GM21737 (cell line): ENCODE results near the gene KLHL10.
"Not testable (repeated sequence)": the region's sequence is repeated elsewhere in the genome, so short reads cannot be mapped to it uniquely, and the experiment has no call there.

Experiments used
- ATAC-seq: cut with Tn5 transposase; IDR thresholded peaks from one replicate; pipeline ENCODE4 v1.9.1; 2021; ENCODE audit warnings: mild to moderate bottlenecking, moderate library complexity; ENCODE audit not compliant: unreplicated experiment

KLHL10 gene

DNA sequence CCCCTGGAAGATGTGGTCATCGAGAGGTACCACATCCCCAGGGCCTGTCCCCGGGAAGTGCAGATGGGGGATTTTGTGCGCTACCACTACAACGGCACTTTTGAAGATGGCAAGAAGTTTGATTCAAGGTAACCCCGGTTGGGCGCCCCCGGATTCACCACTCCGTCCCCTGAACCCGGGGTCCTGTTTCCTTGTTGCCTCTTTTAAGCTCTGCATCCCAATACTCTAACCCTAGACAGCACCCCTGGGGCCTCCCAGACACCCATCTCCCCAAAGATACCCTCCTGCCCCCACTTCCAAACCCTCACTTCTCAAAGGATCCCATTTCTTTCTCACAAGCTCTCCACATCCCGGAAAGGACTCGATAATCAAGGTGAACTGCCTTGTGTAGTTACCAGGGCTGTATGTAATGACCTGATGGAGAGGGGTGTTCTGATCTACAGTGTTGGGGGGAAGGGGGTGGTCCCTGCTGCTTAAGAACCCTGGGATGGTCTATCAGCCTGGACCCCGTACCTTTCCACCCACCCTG, 24.4 kb upstream of the KLHL10 start:
- no peak for ATAC-seq

DNA sequence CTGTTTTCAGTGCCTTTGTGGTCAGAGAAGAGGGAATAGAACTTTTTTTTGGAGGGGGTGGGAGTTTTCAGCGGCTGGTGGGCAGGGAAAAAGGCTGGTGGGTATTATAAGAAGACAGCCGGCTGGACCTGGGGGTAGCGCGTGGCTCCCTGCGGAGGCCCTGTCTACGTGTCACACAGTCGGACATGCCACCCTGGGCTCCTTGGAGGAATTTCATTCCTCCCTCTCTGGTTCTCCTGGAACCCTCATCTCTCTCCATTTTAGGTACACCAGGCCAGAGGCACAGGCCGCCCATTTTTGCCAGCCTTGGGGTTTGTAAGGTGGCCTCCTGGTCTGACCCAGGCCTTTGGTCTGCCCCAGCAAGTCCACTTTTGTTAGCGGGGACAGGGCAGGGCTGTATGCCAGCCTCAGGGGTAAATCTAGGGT, 23.9 kb upstream of the KLHL10 start:
- no peak for ATAC-seq

DNA sequence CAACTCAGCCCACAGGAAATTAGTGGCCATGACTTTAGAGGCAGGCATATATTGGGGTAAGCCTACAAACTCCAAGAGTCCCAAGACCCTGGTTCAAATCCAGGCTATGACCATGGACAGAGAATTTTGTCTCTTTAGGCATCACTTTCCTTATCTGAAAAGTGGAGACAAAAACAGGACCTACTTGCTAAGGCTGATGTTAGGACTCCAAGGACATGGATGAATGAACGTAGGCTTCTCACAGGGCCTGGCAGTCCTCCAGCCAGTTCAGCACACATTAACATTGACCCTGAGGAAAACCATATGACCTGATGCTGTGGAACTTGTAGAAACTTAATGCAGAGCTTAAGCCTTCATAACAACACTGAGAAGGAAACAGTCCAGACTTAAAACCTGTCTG, 23.4 kb upstream of the KLHL10 start:
- ATAC-seq = no peak

DNA sequence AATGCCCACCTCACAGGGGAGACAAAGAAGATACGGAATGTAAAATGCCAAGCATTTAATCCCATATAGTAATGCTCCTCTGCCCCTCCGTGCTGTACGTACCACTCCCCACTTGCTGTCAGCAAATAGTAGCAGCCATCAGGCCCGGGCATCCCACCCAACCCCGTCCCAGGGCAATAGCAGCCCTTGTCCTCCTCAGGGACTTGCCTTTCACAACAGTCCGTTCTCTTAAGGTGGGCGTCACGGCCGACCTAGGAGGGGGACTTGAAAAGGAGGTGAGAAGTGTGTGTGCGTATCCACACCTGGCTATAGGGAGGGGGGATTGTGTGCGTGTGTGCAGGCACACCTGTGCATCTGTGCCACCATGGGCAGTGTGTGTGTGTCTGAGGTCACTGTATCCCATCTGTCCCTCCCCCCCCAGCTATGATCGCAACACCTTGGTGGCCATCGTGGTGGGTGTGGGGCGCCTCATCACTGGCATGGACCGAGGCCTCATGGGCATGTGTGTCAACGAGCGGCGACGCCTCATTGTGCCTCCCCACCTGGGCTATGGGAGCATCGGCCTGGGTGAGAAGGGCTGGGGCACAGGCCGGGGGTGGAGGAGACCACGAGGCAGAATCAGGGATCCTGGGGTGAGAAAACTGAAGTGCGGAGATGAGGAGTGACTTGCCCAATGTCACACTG, 20.8 kb upstream of the KLHL10 start:
- no peak for ATAC-seq

DNA sequence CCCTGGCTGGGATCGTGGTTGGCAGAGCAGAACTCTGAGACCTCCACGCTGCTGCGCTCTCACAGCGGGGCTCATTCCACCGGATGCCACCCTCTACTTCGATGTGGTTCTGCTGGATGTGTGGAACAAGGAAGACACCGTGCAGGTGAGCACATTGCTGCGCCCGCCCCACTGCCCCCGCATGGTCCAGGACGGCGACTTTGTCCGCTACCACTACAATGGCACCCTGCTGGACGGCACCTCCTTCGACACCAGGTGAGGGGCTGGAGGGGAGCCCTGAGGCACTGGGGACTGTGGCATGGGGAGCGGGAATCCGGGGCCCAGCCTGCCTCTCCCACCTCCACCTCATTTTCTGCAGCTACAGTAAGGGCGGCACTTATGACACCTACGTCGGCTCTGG, 19.6 kb upstream of the KLHL10 start:
- ATAC-seq = no peak

DNA sequence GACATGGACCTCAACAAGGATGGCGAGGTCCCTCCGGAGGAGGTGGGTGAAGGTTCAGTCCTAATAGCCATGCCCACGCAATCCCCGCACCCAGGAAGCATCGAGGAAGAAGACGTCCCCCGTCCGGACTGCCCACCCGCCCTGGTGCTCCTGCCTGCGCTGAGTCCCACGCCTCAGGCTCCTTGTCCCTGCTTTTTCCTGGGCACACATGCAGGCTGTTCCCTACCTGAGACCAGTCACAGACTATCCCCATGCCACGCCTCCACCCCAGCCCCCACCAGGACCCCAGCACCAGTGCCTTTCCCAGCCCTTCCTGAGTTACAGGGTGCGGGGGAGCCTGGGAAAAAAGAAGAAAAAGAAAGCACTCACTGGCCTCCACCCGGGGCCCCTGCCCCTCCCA, 15.8 kb upstream of the KLHL10 start:
- no peak for ATAC-seq

DNA sequence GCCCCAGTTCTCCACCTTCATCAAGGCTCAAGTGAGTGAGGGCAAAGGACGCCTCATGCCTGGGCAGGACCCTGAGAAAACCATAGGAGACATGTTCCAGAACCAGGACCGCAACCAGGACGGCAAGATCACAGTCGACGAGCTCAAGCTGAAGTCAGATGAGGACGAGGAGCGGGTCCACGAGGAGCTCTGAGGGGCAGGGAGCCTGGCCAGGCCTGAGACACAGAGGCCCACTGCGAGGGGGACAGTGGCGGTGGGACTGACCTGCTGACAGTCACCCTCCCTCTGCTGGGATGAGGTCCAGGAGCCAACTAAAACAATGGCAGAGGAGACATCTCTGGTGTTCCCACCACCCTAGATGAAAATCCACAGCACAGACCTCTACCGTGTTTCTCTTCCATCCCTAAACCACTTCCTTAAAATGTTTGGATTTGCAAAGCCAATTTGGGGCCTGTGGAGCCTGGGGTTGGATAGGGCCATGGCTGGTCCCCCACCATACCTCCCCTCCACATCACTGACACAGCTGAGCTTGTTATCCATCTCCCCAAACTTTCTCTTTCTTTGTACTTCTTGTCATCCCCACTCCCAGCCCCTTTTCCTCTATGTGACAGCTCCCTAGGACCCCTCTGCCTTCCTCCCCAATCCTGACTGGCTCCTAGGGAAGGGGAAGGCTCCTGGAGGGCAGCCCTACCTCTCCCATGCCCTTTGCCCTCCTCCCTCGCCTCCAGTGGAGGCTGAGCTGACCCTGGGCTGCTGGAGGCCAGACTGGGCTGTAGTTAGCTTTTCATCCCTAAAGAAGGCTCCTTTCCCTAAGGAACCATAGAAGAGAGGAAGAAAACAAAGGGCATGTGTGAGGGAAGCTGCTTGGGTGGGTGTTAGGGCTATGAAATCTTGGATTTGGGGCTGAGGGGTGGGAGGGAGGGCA, 15.1 kb upstream of the KLHL10 start:
- ATAC-seq = no peak

DNA sequence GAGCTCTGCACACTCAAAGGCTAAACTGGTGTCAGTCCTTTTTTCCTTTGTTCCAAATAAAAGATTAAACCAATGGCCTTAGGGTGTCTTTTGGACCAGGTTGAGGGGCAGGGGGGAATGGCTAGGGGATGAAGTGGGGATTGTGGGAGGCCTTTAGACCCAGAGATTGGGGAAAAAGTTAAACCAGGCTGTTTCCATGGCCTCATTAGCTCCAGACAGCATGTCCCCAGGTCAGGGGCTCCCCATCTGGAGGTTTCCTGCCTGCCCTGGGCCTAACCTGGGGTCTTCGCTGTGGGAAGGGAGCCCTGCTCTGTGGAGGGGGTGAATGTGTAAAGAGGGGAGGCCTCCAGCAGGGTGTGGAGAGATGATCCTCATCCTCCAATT, 14.5 kb upstream of the KLHL10 start:
- no peak for ATAC-seq

DNA sequence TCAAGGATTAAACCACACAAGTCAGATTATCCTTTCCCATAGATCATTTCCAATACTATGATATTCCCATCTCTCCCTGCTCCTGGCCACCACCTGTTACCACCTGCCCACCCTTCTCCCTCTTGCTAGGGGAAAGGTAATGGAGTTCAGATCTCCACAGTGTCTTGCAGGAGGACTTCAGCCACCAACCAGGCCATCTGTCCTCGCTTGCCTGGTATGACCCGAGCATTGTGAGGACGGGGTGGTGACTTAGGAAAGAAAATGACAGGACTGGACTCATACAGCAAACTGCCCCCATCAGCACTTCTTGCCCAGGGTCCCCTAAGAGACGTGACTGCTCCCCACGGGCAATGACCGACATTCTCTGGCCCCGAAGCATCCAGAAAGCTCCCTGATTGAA, 14.0 kb upstream of the KLHL10 start:
- ATAC-seq = no peak

DNA sequence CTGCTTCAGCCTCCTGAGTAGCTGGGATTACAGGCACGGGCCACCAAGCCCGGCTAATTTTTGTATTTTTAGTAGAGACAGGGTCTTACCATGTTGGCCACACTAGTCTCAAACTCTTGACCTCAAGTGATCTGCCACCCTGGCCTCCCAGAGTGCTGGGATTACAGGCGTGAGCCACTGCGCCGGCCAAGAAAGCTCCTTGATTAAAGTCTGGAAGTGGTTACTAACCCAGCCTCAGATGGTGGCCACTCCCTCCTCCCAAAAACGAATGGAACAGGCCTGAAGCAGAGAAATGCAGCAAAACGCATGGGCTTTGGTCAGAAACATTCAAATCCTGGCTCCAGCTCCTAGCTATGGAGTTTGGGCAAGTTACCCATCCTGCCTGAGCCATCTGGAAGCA, 13.5 kb upstream of the KLHL10 start:
- ATAC-seq = no peak

DNA sequence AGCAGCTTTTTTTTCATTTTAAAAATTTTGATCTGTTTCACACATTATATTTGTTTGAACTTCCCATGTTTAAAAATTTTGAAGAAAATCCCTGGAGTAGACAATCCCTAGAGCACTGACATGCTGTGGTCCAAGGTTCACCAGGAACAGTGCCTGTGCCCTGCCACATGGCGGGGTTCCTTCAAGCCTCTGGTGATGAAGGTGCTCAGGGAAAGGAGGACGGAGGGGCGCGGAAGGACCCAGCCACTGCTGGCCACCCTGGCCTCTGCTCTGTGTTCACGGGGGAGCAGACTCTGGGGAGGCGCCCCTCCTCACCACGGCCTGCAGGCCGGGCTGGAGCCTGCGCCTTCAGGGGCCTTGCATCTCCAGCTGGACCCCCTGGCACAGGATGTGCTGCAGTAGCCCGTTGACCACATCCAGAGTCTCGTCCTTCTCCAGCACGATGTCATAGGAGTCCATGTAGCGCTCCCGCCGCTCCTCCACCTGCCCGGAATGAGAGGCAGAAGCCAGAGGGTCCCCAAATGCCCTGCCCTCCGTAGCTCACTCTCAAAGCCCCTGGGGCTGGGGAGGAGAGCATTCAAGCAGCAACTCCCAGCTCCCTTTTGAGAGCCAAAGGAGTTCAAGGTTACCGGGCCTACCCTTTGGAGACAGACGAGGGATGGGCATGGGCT, 12.3 kb upstream of the KLHL10 start:
- no peak for ATAC-seq

DNA sequence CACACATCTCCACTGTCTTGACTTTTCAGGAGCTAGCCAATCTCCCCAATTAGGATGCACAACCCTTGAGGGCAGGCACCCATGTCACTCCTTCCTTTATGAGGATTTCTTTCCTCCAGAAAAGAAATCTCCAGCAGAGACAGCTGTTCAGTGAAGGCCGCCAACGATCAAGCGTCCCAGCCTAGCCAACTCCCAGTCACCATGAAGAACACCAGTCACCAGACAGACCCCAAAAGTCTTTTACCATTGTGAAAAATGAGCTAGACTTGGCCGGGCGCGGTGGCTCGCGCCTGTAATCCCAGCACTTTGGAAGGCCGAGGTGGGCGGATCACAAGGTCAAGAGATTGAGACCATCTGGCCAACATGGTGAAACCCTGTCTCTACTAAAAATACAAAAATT, 7.7 kb upstream of the KLHL10 start:
- ATAC-seq = not testable (repeated sequence)

DNA sequence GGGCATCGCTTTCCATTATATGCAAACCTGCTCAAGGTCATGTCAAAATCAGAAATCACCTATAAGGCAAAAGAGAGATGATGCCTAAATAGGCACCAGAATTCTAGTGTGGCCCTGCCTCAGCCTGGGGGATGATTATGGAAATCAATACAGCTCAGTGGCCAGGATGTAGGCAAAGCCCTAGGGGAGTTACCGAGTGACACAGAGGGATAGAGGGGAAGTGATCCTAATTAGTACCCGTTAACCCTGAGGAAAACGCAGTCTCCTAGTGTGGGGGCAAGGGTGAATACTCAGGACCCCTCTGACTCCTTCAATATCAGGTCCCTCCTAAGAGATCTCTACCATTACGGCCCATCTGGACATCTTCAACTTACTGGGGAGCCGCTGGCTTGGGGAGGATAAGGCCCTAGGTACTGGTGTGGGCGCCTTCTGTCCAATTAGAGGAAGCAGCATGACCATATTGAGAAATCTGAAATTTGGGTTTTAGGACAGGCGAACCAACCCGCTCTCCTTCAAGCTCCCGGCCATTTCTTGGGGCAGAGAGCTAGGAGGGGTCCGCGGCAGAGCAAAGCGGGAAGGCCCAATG, 2.3 kb upstream of the KLHL10 start:
- ATAC-seq = no peak

DNA sequence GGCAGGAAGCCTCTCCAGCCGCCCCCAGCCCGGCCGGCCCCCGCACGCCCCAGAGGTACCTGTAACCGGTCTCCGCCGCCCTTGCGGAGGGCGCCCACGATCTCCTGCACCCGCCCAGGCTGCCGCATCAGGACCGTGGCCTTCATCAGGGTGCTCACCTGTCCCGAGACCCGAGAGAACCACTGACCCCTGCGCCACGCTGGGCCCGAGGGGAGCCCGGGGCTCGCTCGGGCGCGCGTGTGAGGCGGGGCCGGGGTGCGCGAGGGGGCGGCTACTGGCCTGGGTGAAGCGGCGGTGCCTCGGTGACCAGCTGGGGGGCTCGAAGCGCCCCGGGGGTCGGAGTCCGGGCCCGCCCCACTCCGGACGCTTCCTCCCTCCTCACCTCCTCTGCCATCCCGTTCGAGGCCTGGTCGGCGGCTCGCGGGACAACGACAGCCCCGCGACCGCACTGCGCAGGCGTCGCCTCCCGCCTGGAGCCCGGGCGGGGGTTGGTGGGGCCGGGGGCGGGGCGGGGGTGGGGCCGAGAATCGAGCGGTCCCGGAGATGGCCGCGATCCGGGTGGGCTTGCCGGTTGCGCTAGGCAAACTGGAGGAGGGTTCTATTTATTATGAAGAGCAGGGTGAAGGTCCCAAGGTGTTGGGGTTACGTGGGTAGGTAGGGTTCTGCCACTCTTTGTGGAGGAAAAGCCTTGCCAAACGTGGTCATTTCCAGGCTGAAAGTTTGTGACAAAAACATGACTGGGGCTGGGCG, 1.6 kb upstream of the KLHL10 start, which contains the start of gene NT5C3B:
Gene NT5C3B, minus strand, starts transcription at position 433 of the 750 bp plus-strand sequence. Its CDS starts 39 bp downstream, at position 394.
- no peak for ATAC-seq

DNA sequence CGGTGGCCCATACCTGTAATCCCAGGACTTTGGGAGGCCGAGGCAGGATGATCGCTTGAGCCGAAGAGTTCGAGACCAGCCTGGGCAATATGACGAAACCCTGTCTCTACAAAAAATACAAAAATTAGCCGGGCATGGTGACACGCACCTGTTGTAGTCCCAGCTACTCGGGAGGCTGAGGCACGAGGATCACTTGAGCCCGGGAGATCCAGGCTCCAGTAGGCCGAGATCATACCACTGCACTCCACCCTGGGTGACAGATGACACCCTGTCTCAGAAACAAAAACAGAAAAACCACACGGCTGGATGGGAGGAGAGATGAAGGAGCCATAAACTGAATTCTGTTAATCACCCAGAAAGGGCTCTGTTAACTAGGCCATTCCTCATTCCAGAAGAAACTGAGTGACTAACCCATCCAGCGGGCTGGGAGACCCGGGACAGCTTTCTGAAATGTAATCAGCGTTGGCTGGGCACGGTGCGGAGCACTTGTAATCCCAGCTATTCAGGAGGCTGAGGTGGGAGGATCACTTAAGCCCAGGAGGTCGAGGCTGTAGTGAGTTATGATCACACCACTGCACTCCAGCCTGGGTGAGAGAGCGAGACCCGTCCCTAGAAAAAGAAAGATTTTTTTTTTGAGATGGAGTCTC, 952 bp upstream of the KLHL10 start:
- ATAC-seq = no peak

DNA sequence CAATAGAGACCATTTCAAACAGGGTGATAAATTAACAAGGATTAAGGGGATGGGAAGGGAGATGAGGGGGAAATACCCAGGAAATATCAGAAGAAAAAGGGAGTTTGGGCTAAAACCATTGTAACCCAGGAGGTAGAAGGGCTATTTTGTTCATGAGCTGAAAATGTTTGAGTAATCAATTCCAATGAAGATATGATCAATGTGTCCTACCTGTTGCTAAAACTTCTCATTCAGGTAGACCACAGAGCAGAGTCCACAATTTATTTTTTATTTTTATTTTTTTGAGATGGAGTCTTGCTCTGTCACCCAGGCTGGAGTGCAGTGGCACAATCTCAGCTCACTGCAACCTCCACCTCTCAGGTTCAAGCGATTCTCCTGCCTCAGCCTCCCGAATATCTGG, 1.8 kb downstream of the KLHL10 start:
- not testable (repeated sequence) for ATAC-seq

DNA sequence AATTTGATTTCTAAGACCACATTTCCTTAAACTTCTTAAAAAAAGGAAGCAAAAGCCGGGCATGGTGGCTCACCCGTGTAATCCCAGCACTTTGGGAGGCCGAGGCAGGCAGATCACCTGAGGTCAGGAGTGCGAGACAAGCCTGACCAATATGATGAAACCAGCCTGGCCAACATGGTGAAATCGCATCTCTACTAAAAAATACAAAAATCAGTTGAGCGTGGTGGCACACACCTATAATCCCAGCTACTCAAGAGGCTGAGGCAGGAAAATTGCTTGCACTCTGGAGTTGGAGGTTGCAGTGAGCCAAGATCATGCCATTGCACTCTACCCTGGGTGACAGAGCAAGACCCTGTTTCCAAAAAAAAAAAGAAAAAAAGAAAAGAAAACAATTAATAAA, 3.2 kb downstream of the KLHL10 start:
- ATAC-seq = not testable (repeated sequence)

DNA sequence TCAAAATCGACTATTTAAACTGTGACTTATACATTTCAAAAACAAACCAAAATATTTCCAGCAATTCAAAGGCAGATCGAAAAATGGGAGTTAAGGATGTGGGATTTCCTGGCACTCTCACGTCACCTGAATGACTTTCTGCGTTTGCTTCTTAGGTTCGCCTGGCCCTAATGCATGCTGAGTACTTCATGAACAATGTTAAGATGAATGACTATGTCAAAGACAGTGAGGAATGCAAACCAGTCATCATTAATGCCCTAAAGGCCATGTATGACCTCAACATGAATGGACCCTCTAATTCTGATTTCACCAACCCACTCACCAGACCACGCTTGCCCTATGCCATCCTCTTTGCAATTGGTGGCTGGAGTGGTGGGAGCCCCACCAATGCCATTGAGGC, 7.3 kb downstream of the KLHL10 start:
- no peak for ATAC-seq

DNA sequence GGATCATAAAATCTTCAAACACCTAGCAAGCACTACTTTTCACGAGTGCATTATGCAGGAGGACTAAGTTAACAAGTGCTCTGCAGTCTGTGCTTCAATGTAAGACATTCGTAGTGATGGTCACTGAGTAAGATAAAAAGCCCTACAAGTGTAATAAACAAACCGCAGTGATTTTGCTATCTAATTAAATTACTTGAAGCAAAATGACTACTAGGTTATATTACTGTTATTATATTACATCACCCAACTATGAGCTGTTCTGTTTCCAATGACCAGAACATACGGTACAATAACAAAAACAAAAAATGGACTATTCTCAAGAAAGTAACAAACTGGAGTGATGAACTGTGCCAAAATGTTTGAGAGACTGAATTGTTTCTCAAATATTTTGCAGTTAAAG, 11.2 kb downstream of the KLHL10 start:
- ATAC-seq = no peak
